GM18498 (cell line): ENCODE results near the gene OPN5.
A peak's percentile ranks its signal among the peaks of the same experiment; 100 is the strongest.

ENCODE experiments used
- ATAC-seq: cut with Tn5 transposase; IDR thresholded peaks from one replicate; pipeline ENCODE4 v1.9.1; 2021; ENCODE audit warnings: mild to moderate bottlenecking, moderate library complexity; ENCODE audit not compliant: unreplicated experiment

OPN5 gene

DNA sequence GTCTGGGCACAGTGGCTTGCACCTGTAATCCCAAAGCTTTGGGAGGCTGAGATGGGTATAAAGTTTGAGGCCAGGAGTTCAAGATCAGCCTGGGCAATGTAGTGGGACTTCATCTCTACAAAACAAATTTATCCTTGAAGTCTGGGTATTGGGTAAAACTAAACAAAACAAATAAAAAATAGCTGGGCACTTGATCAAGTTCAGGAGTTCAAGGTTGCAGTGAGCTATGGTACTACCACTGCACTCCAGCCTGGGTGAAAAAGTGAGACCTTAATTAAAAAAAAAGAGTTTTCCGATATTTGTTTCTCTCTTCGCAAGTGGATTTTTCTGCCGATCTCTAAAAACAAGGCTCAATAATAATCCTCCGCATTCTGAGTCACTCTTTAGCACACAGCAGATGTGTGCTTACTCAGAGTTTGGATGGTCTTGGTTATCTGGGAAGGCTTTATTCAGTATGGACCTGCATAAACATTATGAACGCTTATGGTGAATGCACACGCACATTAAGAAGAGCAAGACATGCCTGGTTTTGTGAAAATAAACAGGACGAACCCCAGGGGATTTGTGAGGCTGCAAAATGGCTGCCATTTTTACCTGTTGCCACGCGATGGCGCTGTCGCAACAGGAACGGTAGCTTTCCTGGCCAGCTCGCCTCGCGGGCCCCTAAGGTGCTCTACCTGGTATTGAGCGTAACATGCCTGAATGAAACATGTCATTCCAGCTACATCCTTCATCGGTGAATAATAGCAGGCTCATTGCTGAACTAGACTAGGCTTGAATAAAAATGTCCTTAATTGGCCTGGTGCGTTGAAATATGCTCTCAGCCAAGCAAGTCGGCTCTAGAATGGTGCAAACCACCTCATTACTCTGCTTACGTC lies 6.0 kb downstream of the OPN5 start:
- peak; percentile 85 for ATAC-seq

DNA sequence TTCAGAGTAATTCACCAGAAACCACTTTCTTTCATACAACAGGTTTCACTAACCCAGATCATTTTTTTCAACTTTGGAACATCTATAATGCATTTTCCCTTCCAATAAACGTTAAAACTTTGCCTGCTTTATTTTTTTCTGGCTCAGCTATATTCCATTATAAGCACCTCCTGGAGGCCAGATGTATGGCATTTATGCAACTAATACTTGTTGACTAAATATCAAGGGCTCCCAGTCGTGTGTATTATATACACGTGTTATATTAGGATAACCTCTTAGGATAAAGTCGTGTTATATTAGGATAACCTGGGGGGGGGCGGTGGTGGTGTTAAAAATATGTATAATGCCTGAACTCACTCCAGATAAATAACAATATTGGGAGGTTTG lies 6.7 kb downstream of the OPN5 start:
- no peak for ATAC-seq

DNA sequence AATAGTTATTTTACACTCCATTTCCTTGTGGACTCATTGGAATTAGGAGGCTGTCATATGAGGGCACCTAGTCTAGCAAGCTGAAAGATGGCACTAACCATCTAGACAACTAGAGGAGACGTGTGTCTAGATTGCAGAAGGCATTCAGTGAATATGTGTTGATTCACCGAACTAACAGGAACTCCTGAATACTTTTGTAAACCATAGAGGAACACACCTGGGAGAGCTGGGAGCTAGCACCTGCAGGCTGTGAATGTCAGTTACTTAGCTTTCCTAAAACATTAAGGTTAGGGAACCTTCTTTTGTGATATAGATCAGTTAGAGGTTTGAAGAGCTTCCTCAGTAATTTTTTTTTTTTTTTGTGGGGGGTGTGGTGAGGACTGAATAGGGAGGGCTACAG lies 7.7 kb downstream of the OPN5 start:
- no peak for ATAC-seq

DNA sequence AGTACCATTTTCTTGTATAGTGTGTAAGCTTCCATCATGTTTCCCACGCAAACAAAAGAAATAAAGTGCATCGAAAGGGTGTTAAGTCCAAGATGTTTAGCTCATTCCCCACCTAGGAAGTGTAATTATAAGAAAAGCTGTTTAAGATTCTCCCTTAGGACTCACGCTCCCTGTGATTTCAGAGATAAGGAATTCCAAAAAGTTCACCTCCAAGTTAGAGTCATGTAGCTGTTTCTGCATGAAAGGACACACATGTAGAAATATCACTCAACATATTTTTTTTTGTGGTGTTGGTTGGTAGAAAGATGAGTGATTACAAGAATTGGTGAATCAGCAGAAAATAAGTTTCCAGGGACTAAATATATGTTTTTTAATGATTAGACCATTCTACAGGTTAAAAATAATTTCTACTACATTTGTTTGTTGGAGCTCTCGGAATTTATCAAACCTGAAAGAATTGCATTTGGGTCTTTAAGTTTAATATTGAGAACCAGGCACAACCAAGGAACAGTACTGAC lies 10.4 kb downstream of the OPN5 start:
- ATAC-seq: no peak

DNA sequence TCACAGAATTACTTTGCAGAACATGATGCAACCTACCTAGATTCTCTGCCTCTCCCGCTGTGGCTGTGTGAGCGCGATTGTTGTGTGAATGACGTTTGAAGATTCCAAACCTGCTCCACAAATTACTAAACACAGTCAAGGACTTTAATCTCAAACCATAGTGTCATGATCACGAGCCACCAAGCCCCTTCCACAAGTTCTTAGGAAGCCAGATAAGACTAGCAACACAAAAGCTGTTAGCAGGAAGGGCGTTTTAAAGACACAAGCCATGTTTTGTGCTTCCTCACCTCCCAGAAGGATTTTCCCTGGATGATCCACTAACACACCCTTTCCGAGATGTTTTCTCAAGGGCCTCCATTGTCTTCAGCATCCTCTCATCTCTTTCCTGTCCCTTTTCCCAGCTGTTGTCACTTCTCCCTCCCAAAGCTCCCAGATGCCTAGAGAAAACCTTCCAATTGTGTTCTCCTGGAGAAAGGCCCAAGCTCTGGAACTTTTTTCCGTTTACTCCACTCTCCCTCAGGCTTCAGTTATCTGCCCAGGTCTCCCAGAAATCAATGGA lies 12.8 kb downstream of the OPN5 start:
- no peak for ATAC-seq

DNA sequence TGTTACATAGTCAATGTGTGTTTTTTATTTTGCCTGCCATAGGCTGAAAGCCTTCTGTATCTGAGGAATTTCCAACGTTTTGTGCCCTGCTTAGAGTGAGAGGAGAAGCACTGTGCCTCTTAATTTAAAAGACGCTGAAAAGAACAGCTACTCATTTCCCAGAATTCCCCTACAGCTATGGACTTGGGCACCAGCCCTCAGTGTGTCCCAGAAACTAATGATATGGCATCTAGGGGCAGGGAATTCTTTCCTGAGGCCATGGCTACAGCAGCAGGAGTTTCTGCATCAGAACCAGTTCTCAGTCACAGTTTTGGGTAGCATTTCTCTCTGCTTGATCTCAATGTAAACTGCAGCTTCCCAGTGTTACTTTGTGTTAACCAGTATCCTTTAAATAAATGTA lies 20.2 kb downstream of the OPN5 start:
- ATAC-seq: no peak

DNA sequence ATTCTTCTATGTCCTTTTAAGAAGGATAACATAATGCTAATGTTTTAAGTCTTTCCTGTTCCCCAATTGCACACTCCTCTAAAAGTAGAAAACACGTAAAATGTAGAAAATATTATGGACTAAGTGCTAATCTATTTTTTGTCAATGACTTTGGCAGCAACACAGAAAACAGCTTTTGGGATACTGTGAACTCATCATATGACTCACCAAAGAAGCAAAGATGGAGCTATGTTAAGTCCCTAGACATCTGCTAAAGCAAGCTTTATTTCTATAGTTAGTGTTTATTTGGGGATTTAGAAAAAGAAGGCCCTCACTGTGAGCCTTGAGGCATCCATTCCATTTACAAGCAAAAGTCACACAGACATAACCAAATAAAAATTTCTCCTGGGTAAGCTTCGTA lies 23.0 kb downstream of the OPN5 start:
- ATAC-seq: no peak

DNA sequence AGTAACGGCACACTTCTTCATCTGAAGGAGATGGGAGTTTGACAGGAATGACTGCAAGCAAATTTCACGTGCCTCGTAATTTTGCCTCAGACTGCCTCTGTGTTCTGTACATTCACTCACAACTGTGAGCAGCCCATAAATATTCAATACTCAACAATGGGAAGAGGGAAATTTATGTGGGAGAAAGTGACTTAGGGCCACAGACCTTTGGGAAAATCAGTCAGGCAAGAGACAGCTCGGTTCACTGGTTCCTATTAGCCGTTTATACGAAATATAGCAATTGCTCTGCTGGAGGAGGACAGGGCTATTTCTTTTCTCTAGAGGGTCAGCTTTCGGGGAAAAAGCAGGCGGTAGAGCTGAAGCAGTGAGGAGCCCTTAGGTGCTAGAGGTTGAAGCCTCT lies 28.0 kb downstream of the OPN5 start:
- no peak for ATAC-seq

DNA sequence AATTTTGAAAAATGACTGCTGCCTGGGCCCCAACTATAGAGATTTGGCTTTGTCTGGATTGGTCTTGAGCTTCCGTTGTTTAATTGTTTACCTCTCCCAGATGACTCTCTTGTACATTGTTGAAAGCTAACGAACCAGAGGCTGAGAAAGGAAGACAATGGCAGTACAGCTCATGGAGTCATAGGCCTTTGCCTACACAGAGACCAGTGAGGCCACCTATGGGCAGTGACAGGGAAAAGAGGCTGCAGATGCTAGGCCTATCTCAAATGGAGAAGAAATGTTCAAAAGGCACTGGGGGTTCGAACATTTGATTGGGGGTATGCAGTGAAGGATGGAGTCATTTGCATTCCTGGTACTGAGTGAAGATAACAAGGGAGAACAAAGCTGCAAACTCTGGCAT lies 29.1 kb downstream of the OPN5 start:
- ATAC-seq: no peak

DNA sequence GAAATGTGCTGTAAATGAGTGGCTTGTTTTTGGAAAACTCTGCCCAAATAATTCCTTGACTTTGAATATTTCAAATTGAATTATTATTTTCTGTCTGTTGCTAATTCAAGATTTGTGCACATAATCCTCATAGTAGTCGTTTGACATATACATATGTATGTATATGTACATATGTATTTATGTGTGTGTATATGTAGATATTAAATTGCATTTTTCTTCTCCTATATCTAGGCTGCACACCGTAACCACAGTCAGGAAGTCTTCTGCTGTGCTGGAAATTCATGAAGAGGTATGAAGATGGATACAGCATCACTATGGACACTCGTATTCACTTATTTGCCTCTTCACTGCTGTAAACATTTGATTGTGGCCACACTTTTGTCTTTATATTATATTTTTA lies 29.6 kb downstream of the OPN5 start:
- no peak for ATAC-seq

DNA sequence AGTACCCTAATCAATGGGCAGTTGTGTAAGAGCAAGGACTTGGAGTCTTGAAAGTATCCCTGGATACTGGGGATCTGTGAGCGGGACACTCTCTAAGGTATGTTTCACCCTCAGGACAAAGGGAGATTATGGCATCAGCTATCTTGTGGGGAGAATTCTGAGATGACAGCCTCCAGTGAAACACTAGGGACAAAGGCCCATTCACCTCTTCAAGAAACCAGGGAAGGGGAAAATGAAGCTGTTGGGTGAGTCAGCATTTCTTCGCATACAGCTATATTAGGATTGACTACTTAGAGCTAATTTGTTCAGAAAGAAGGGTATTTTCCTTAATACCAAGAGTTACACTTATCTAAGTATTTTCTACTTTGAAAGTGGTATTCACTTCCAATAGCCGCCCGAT lies 35.9 kb downstream of the OPN5 start:
- ATAC-seq: no peak

DNA sequence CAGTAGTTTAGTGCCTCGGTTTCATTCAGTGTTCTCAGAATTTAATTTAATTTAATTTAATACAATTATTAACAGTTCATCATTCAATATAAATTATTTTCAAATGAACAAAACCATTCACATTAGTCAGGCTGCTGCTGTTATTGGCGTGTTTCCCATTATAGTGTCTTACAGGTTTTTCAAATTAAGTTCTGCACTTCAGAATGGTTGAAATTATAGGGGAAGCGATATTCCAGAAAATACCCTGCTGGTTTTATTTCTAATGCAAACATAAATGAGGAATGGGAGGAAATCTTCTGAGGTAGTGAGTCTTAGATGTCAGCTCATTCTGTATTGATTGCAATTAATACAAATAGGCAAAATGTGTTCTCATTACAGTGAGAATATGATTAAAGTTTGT lies 37.6 kb downstream of the OPN5 start:
- no peak for ATAC-seq

DNA sequence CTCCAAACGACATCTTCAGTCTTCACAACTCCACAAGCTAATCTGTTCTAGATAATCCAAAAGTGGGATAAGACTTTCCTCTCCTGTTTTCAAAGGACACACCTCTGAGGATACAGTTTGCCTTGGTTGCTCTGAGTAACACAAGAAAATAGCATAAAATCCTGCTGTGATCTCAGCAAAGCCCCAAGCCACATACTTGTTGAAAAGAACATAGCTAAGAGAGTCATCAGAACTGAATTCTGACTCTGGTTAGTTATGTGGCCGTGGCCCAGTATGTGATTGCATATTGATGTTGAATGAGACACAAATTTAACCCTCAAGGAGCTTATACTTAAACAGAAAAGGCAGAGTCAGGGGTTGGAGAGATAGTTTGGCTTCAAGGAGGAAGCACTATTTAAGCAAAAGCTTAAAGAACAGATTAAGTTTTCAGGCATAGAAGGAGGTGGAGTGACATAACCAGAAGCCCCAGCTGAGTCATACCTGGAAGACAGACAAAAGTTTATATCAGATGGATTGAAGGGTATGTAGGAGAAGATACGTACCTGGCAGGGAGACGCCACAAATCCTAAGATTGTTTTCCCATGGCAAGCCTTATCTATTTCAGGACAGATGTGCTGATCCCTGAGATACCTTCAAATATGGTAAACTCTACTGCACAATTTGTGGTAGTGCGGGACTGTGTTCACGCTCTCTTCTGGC lies 41.2 kb downstream of the OPN5 start:
- ATAC-seq: no peak

DNA sequence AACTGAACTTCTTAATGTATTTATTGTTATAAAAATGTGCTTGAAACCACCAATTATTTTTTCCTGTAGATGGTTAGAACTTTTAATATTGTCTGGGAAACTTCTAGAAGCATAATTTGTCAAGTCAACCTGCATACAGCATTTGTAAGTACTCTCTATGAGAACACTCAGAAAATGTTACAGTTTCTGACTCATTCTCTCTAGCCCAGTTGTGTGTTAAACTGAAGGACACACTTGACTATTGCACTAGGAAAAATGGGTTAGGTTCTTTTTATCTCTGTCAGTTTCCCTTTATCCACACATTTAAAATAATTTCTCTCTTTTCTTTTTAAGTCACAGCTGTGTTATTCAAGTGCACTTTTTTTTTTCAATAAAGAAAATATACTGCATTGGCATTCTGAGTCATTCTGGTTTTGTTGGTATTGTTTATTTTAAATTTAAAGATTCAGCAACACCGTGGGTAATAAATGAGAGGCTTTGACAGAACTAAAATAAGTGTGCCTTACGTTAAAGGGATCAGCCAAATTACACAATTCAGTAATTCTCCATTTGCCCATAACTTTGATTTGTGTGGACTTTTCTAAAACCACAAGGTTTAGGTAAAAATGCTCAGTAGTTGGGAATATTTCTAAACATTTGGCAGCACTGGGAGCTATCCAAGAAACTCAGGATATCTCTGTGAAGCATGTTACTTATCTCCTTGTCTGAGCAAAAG lies 50.7 kb downstream of the OPN5 start:
- no peak for ATAC-seq

DNA sequence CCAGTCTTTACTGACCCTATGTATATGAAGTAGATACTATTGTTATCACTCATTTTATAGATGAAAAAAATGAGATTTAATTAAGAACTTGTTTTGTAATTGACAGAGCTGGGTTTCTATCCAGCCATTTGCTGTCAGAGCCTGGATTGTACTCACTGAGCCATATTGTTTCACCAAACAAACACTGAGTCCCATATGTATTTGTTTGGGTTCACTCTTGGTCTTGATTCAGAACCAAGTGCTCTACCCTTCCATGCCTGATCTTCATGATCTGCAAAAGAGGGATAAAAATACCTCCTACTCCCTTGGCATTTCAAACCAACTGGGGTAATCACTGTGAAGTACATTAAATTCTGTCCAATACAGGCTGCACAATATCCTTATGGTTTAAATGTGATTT lies 52.4 kb downstream of the OPN5 start:
- ATAC-seq: no peak

DNA sequence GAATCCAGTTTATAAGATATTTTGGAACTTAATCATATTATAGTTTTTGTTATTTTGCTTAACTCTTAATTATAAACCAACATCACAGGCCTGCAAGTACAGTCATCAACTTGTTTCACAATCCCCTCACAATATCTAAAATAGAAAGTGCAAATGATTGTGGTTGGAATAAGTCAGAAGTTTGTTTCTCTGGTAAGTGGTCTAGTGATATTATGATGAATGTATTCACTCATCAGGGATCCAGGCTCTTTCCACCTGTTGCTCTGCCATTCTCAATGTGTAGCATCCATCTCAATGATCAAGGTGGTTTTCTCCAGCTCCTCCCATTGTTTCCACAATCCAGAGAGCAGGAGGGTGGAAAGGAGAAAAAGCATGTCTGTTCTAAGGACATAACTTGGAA lies 54.2 kb downstream of the OPN5 start:
- ATAC-seq: no peak

DNA sequence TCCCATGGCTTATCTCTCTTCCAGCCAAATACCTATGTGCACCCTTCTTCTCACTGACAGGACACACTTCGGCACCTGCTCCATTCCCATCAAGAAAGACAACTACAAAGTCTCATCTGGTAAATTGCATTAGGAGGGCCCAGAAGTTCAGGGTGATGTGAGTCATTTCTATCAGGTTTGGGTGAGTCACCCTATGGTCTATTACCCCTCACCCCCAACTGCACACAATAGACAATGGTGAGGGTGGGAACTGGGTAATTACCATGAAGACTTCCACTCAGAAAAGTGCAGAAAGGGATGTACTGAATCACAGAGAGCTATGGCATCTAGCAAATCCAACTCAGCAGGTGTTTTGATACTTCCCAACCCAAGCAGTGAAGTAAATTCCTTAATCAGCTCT lies 54.8 kb downstream of the OPN5 start:
- ATAC-seq: no peak

DNA sequence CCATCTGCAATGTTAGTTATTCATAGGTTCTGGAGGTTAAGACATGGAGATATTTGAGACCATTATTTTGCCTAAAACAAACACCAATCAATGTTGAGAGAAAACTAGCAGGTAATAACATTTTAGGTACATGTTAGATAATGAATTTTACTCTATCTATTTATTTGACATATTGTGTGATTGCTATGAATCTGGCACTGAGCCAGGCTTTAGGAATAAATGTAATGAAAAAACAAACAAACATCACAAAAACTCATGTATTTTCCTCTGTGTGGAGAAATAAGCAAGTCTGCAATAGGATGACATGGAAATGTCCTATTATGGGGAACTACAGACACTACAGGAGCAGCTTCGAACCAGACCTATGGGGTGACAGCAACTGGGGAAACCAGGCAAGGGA lies 57.8 kb downstream of the OPN5 start:
- no peak for ATAC-seq

DNA sequence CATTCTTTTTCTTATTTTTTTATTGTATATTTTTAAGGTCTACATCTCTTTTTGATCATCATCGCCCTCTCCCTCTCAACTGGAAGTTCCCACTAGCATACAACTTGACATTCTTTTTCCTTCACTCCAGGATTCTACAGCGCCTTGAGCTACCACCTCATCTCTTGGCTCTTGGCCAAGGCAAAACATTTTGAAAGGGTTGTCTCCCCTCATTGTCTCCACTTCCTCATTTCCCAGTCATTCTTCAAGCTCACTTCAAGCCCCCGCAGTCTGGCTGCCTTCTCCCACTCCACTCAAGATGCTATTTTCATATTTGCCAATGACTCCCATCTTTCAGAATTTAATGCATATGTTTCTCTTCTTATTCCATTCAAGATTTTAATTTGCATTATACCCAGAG lies 63.0 kb downstream of the OPN5 start:
- ATAC-seq: no peak

DNA sequence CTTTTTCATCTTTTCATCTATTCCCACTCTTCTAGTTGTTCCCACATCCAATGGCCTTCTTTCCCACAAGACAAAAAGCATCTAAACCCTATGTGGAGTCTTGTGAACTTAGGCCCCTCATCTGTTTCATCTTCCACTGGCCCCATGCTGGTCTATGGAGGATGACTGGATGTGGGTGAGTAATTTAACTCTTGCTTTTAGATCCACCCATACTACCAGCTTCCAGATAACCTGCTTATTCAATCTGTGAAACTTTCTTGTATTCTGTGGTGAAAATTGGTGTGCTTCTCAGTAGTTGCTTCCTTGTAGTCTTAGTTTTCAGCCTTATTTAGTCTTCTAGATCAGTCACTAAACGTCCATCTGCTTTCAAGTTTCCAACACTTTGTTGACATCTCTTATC lies 64.9 kb downstream of the OPN5 start:
- ATAC-seq: no peak

DNA sequence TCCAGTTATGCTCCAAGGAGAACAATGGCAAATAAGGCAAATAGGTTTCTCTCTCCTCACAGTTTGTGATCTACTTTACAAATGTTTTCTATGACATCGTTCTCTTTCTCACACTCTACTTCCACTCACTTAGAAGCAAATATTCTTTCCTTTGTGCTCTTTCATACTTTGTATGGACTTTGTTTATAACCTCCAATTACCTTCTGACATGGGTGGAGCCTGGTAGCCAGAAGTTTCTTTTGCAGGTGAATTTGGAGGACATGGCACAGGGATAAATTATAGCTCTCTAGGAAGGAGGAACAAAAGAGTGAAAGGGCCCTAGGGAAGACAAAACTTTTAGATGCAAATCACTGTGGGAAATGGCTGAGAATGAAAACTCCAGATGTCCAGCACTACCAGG lies 69.3 kb downstream of the OPN5 start:
- ATAC-seq: no peak
